Testis (tissue), 3 donors: ENCODE measurements around the gene COG1. TPM values are rescaled to one million over a fixed set of nuclear protein-coding genes. Genes with fewer than 3 reads are reported as not detected.

Experiments
- DNase-seq: peaks from one replicate; pipeline ENCODE4 v3.0.0-alpha.2; 2019
- H3K27ac ChIP-seq, 2 donors: fragments of 200-600 bp; sonication (generic); one replicate each; pipeline ENCODE4 v1.5.1; 2019
- H3K27me3 ChIP-seq: fragments of 200-600 bp; sonication (generic); one replicate; pipeline ENCODE4 v1.5.1; 2019
- H3K36me3 ChIP-seq: fragments of 200-600 bp; sonication (generic); one replicate; pipeline ENCODE4 v1.5.1; 2017; ENCODE audit warnings: low read depth; ENCODE audit errors: missing control alignments
- H3K4me1 ChIP-seq: fragments of 200-600 bp; sonication (generic); one replicate; pipeline ENCODE4 v1.5.1; 2019
- H3K4me3 ChIP-seq, 2 donors: fragments of 200-600 bp; sonication (generic); one replicate each; pipeline ENCODE4 v1.5.1; 2017 to 2019
- H3K9me3 ChIP-seq: fragments of 200-600 bp; sonication (generic); one replicate; pipeline ENCODE4 v1.5.1; 2017
- CTCF ChIP-seq, 3 experiments: fragments of 450-650 bp in 2 of 3; fragments of 200-600 bp in 1 of 3; sonication (generic) in 1 of 3; IDR thresholded peaks; one replicate each; pipeline ENCODE4 v1.5.1; 2016 to 2019; ENCODE audit warnings: antibody characterized with exemption in 3 of 3, mild to moderate bottlenecking in 2 of 3, moderate library complexity in 1 of 3
- POLR2A ChIP-seq: fragments of 450-650 bp; IDR thresholded peaks from one replicate; pipeline ENCODE4 v1.6.1; 2017; ENCODE audit warnings: antibody characterized with exemption, mild to moderate bottlenecking, moderate library complexity
- WGBS, 2 donors: methylation state at CpG; one replicate each; pipeline ENCODE4 v1.1.5; 2018; 5-methylcytosine and 5-hydroxymethylcytosine counted together
- intact Hi-C: fragments of 100-400 bp; cut with DNase I; formaldehyde crosslinking; loops from one replicate; pipeline ENCODE4 v1.15.1; 2023; ENCODE audit warnings: low total_unique reads
- polyA plus RNA-seq: library from polyadenylated mRNA; stranded (reverse); fragments of 350-450 nt; fragmentation: Illumina TruSeq; extraction: RNeasy Lipid Tissue Mini Kit (QIAGEN cat#74804); gene quantifications from one replicate; pipeline ENCODE4 v1.2.3, GENCODE V29; 2014; ENCODE audit warnings: low read depth, low replicate concordance; ENCODE audit not compliant: insufficient read depth
- total RNA-seq, 2 donors: library from RNA; depleted of rRNA; stranded (reverse); fragments of >200 nt; gene quantifications; one replicate each; pipeline ENCODE4 v1.2.3, GENCODE V29; 2016

Gene COG1
- total and polyA plus RNA-seq, 3 donors from 2014 or later: 56.3 to 61.8 (median 58.3) TPM

DNA sequence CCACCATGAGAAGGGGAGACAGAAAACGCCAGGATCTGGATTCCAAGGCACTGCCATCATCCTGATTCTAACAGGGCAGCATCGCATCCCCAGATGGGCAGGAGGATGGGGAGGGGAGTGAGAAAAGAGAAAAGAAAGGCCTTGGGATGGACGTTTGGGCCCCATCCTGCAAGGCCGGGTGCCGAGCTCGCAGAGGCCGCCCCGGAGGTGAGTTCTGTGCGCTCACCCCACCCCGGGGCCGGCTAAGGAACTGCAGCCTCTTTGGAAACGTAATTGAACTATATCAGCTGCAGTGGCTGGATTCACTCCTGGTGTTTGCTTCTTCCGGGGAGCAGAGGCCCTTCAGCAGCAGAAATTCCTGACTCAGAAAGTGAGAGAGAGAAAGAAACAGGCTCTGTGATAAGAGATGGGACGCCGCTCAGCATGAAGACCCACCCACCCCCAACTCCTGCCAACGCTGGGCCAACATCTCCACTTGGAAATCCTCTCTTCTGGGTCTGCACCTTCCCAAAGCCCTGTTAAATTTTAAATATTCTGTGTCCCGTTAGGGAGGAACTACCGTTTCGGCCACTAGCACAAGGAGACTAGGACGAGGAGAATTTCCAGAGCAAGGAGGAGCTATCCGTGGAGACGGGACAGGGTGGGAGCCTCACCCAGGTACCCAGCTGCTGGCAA lies 36.6 kb upstream of the COG1 start:
- peak; percentile 43 to 78 (median 70) for TF ChIP-seq CTCF (IDR thresholded peaks at IDR 0.05)
- TF ChIP-seq POLR2A: no peak
- peak; percentile 75 for DNase-seq
- no peaks in the 10 kb centered on the region for H3K9me3 ChIP-seq
- no peak overlapping the region for H3K4me3 ChIP-seq
- H3K27me3 ChIP-seq: no peaks in the 10 kb centered on the region
- intact Hi-C loops: no loop called here
- peaks cover 6% of the 10 kb centered on the region for H3K4me1 ChIP-seq
- H3K27ac ChIP-seq: no peak overlapping the region
- WGBS, 2 donors: 27 to 29% methylated on average over 22 of the region's 22 CpGs
- H3K36me3 ChIP-seq: no peaks in the 10 kb centered on the region

DNA sequence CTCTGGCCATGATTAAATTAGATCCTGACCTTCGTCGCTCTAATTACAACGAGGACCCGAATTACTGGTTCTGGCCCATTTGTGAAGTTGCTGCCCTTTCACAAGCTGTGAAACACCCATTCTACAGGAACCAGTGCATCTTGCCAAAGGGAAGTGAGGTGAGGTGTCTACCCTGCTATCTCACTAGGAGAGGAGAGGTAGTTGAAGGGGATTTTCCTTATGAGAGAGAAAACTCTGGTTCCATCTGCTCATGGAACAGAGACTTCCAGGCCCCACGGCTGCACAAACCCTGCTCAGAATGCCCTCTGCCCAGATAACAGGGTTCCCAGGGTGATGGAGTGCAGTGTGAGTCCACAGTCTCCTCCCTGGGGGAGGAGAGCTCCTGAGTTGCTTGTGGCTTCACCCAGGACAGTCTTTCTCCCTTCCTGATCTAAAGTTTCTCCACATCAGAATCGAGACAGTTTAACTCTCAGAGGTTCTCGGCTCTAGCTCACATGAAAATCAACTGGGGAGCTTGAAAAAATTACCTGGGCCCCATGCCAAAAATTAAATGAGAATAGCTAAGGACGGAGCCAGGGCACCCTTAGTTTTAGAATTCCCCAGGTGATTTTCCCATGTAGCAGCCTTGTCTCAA lies 35.9 kb upstream of the COG1 start:
- Histone ChIP-seq H3K9me3 (no peaks in the 10 kb centered on the region), H3K27ac (no peak overlapping the region), H3K27me3 (no peaks in the 10 kb centered on the region), H3K4me3 (no peak overlapping the region), H3K4me1 (peaks cover 6% of the 10 kb centered on the region), H3K36me3 (no peaks in the 10 kb centered on the region)
- 64 to 68% methylated on average over 8 of the region's 8 CpGs for WGBS, 2 donors
- intact Hi-C loops: no loop called here
- DNase-seq: no peak
- no peak for TF ChIP-seq CTCF (IDR thresholded peaks at IDR 0.05)
- TF ChIP-seq POLR2A: no peak

- 70 to 74% methylated on average over 5 of the region's 5 CpGs for WGBS, 2 donors
- Histone ChIP-seq H3K36me3 (no peaks in the 10 kb centered on the region), H3K4me1 (peaks cover 6% of the 10 kb centered on the region), H3K27me3 (no peaks in the 10 kb centered on the region), H3K27ac (no peak overlapping the region), H3K9me3 (no peaks in the 10 kb centered on the region), H3K4me3 (no peak overlapping the region)
- TF ChIP-seq POLR2A (no peak), CTCF (IDR thresholded peaks at IDR 0.05) (no peak)
- intact Hi-C loops: no loop called here
- no peak for DNase-seq
These were observed 35.3 kb upstream of the COG1 start for GRCh38 chr17:73157521-73157890.

GRCh38 chr17:73158133-73158532 lies 34.7 kb upstream of the COG1 start:
- H3K4me3 ChIP-seq: no peak overlapping the region
- H3K9me3 ChIP-seq: no peaks in the 10 kb centered on the region
- H3K4me1 ChIP-seq: peaks cover 6% of the 10 kb centered on the region
- no peaks in the 10 kb centered on the region for H3K36me3 ChIP-seq
- no peak overlapping the region for H3K27ac ChIP-seq
- no peak for TF ChIP-seq POLR2A
- no peak for TF ChIP-seq CTCF (IDR thresholded peaks at IDR 0.05)
- no peaks in the 10 kb centered on the region for H3K27me3 ChIP-seq
- no peak for DNase-seq
- intact Hi-C loops: no loop called here
- WGBS, 2 donors: 76 to 78% methylated on average over 2 of the region's 2 CpGs
